HCT116 (cell line): ENCODE data around the gene KIRREL3. TPM values are rescaled to one million over a fixed set of nuclear protein-coding genes. Genes with fewer than 3 reads are reported as not detected.

Experiments
- ATAC-seq: fragments of 200-7000 bp; cut with Tn5 transposase; 2 replicates; pipeline ENCODE4 v1.9.1; 2020; ENCODE audit warnings: mild to moderate bottlenecking, moderate library complexity
- BruUV-seq: library from RNA; stranded (reverse); fragments of 400-500 nt; replicated peaks from 2 replicates; lab custom pipeline; 2021; lab: Mats Ljungman, UMichigan
- CTCF ChIA-PET: fragments of 300-600 bp; sonication (Branson Sonifier 250); formaldehyde crosslinking; loops from one replicate; lab custom pipeline; 2021; ENCODE audit warnings: antibody characterized with exemption; lab: Charles Lee
- POLR2A ChIA-PET: fragments of 300-600, 350-600 bp; sonication (Branson Sonifier 250); formaldehyde crosslinking; loops from one replicate; lab custom pipeline; 2021; ENCODE audit warnings: antibody characterized with exemption; lab: Charles Lee
- RAD21 ChIA-PET, 2 experiments: fragments of 300-600 bp; sonication (Branson Sonifier 250); formaldehyde crosslinking; loops; one replicate each; lab custom pipeline; 2023; ENCODE audit warnings: low total read pairs in 2 of 2; ENCODE audit not compliant: uncharacterized antibody in 2 of 2, unreplicated experiment in 2 of 2, low non-redundant PET in 1 of 2; lab: Charles Lee
- DNase-seq: peaks from one replicate; pipeline ENCODE4 v3.0.0-alpha.2; 2010; ENCODE audit warnings: low read depth, low spot score
- H2AFZ ChIP-seq: fragments of 200-600 bp; shearing (Covaris generic), sonication (generic); 2 replicates; pipeline ENCODE4 v1.6.1; 2017; ENCODE audit warnings: low read depth, mixed run types, mixed read lengths, antibody characterized with exemption, low read length; ENCODE audit not compliant: poor library complexity, severe bottlenecking
- H3K27ac ChIP-seq: 2 replicates; pipeline ENCODE4 v1.5.1; 2012; ENCODE audit warnings: low read depth, low read length
- H3K27me3 ChIP-seq: fragments of 200-600 bp; sonication (generic); 2 replicates; pipeline ENCODE4 v1.6.1; 2016; ENCODE audit warnings: mixed run types, low read length, mixed read lengths; ENCODE audit not compliant: insufficient read depth
- H3K36me3 ChIP-seq, 2 experiments: fragments of 200-500 bp in 1 of 2; fragments of 200-600 bp in 1 of 2; sonication (Bioruptor generic) in 1 of 2; sonication (generic) in 1 of 2; 2 replicates each; pipeline versions ENCODE4 v1.5.1 to v1.6.1; 2014 to 2016; ENCODE audit warnings: low read length in 2 of 2, inconsistent platforms in 1 of 2, mixed read lengths in 1 of 2, mixed run types in 1 of 2; ENCODE audit not compliant: insufficient read depth in 2 of 2, control insufficient read depth in 1 of 2
- H3K4me1 ChIP-seq, 2 experiments: fragments of 200-600 bp in 1 of 2; sonication (generic) in 1 of 2; 2 replicates each; pipeline versions ENCODE4 v1.5.1 to v1.6.1; 2012 to 2017; ENCODE audit warnings: low read length in 2 of 2, inconsistent platforms in 1 of 2, mild to moderate bottlenecking in 1 of 2, mixed read lengths in 1 of 2, mixed run types in 1 of 2, moderate library complexity in 1 of 2; ENCODE audit not compliant: insufficient read depth in 2 of 2, control insufficient read depth in 1 of 2
- H3K4me2 ChIP-seq: fragments of 200-600 bp; sonication (generic); 2 replicates; pipeline ENCODE4 v1.6.1; 2017; ENCODE audit warnings: mixed run types, low read length, mixed read lengths
- H3K4me3 ChIP-seq, 2 experiments: fragments of 200-600 bp in 1 of 2; sonication (generic) in 1 of 2; replicated peaks in 1 of 2; 2 replicates each; pipeline ENCODE4 v1.5.1; 2011 to 2016; ENCODE audit warnings: low read length in 2 of 2, control low read depth in 1 of 2, low read depth in 1 of 2, mild to moderate bottlenecking in 1 of 2, mixed read lengths in 1 of 2, mixed run types in 1 of 2
- H3K79me2 ChIP-seq: fragments of 200-600 bp; sonication (generic); 2 replicates; pipeline ENCODE4 v1.6.1; 2017; ENCODE audit warnings: mild to moderate bottlenecking, mixed run types, low read length, moderate library complexity, mixed read lengths; ENCODE audit not compliant: insufficient read depth
- H3K9ac ChIP-seq: fragments of 200-600 bp; sonication (generic); 2 replicates; pipeline ENCODE4 v1.6.1; 2016; ENCODE audit warnings: low read length, mixed read lengths
- H3K9me2 ChIP-seq: fragments of 200-600 bp; sonication (generic), shearing (Covaris generic); 2 replicates; pipeline ENCODE4 v1.6.1; 2017; ENCODE audit warnings: mixed run types, mild to moderate bottlenecking, moderate library complexity; ENCODE audit not compliant: insufficient read depth
- H3K9me3 ChIP-seq, 2 experiments: fragments of 200-500 bp in 1 of 2; fragments of 200-600 bp in 1 of 2; sonication (Bioruptor generic) in 1 of 2; sonication (generic) in 1 of 2; 2 replicates each; pipeline ENCODE4 v1.6.1; 2014 to 2017; ENCODE audit warnings: low read length in 2 of 2, mixed read lengths in 2 of 2, inconsistent platforms in 1 of 2, low read depth in 1 of 2, mild to moderate bottlenecking in 1 of 2, mixed run types in 1 of 2, moderate library complexity in 1 of 2; ENCODE audit not compliant: control insufficient read depth in 1 of 2, insufficient read depth in 1 of 2
- H4K20me1 ChIP-seq: fragments of 200-600 bp; sonication (generic), shearing (Covaris generic); 2 replicates; pipeline ENCODE4 v1.6.1; 2017; ENCODE audit warnings: mixed run types, mild to moderate bottlenecking, moderate library complexity; ENCODE audit not compliant: insufficient read depth
- ATF3 ChIP-seq: IDR thresholded peaks from 2 replicates; pipeline ENCODE4 v1.6.1; 2012
- CBX3 ChIP-seq: IDR thresholded peaks from 2 replicates; pipeline ENCODE4 v1.6.1; 2012; ENCODE audit warnings: low read depth
- CEBPB ChIP-seq: IDR thresholded peaks from 2 replicates; pipeline ENCODE4 v1.6.1; 2012; ENCODE audit warnings: low read depth
- CTCF ChIP-seq, 3 experiments: fragments of 200-600 bp in 1 of 3; sonication (generic) in 1 of 3; IDR thresholded peaks in 2 of 3; conservative IDR thresholded peaks in 1 of 3; 2 replicates each; pipeline ENCODE4 v1.5.1; 2012 to 2017; ENCODE audit warnings: low read depth in 2 of 3, low read length in 2 of 3, antibody characterized with exemption in 1 of 3, borderline replicate concordance in 1 of 3, control low read depth in 1 of 3, mild to moderate bottlenecking in 1 of 3, mixed read lengths in 1 of 3, mixed run types in 1 of 3, moderate library complexity in 1 of 3; ENCODE audit not compliant: insufficient read depth in 1 of 3
- EGR1 ChIP-seq: IDR thresholded peaks from 2 replicates; pipeline ENCODE4 v1.6.1; 2012; ENCODE audit warnings: low read depth
- ELF1 ChIP-seq: IDR thresholded peaks from 2 replicates; pipeline ENCODE4 v1.6.1; 2012; ENCODE audit warnings: low read depth, borderline replicate concordance
- EZH2 ChIP-seq: fragments of 200-600 bp; sonication (generic); IDR thresholded peaks from 2 replicates; pipeline ENCODE4 v1.6.1; 2017; ENCODE audit warnings: antibody characterized with exemption, mixed run types
- EZH2phosphoT487 ChIP-seq: fragments of 200-600 bp; IDR thresholded peaks from 2 replicates; pipeline ENCODE4 v1.6.1; 2018; ENCODE audit warnings: antibody characterized with exemption, borderline replicate concordance
- FOSL1 ChIP-seq: IDR thresholded peaks from 2 replicates; pipeline ENCODE4 v1.6.1; 2012; ENCODE audit warnings: low read depth
- JUND ChIP-seq: IDR thresholded peaks from 2 replicates; pipeline ENCODE4 v1.6.1; 2012
- MAX ChIP-seq: IDR thresholded peaks from 2 replicates; pipeline ENCODE4 v1.6.1; 2012
- POLR2A ChIP-seq: IDR thresholded peaks from 2 replicates; pipeline ENCODE4 v1.7.0; 2011; ENCODE audit warnings: borderline replicate concordance; ENCODE audit not compliant: insufficient read depth, insufficient read length; ENCODE audit errors: extremely low read depth
- POLR2AphosphoS5 ChIP-seq: IDR thresholded peaks from 2 replicates; pipeline ENCODE4 v1.6.1; 2011; ENCODE audit warnings: mild to moderate bottlenecking, low read depth, low read length, moderate library complexity
- RAD21 ChIP-seq: IDR thresholded peaks from 2 replicates; pipeline ENCODE4 v1.6.1; 2012; ENCODE audit warnings: low read depth, mild to moderate bottlenecking
- REST ChIP-seq: IDR thresholded peaks from 2 replicates; pipeline ENCODE4 v1.6.1; 2012; ENCODE audit warnings: low read depth
- SIN3A ChIP-seq: IDR thresholded peaks from 2 replicates; pipeline ENCODE4 v1.6.1; 2012; ENCODE audit warnings: low read depth
- SRF ChIP-seq: IDR thresholded peaks from 2 replicates; pipeline ENCODE4 v1.6.1; 2012; ENCODE audit warnings: low read depth
- ZBTB33 ChIP-seq: IDR thresholded peaks from 2 replicates; pipeline ENCODE4 v1.6.1; 2011; ENCODE audit warnings: mild to moderate bottlenecking, low read length, moderate library complexity; ENCODE audit not compliant: insufficient replicate concordance; ENCODE audit errors: extremely low read depth
- ZFX ChIP-seq: fragments of 450-650 bp; IDR thresholded peaks from 2 replicates; pipeline ENCODE4 v1.6.1; 2017
- ZNF274 ChIP-seq: fragments of 200-500 bp; sonication (Bioruptor generic); IDR thresholded peaks from 2 replicates; pipeline ENCODE4 v1.6.1; 2014; ENCODE audit warnings: mild to moderate bottlenecking, low read depth, low read length, inconsistent platforms
- intact Hi-C: fragments of 100-400 bp; cut with micrococcal nuclease; formaldehyde crosslinking; loops from 2 replicates; pipeline ENCODE4 v1.10.0; 2022
- total RNA-seq: library from RNA; stranded (reverse); gene quantifications from one replicate; pipeline ENCODE4 v1.2.1, GENCODE V29; 2021; ENCODE audit not compliant: unreplicated experiment

KIRREL3 gene
- total RNA-seq, 1 experiment from 2014 or later, result not detected

- ATAC-seq (no peak), DNase-seq (no peak)
- Histone ChIP-seq H3K9me3 (no peaks in the 10 kb centered on the region), H3K9me2 (no peaks in the 10 kb centered on the region), H3K4me3 (no peak overlapping the region), H2AFZ (no peak overlapping the region), H3K9ac (no peak overlapping the region), H3K79me2 (no peaks in the 10 kb centered on the region), H3K27me3 (peaks cover 6% of the 10 kb centered on the region), H3K27ac (no peak overlapping the region), H3K4me1 (no peaks in the 10 kb centered on the region), H3K36me3 (no peaks in the 10 kb centered on the region), H4K20me1 (no peaks in the 10 kb centered on the region), H3K4me2 (no peak overlapping the region)
- intact Hi-C loops, result no loop called here
- ChIA-PET RAD21 (no interaction called here), CTCF (no interaction called here), POLR2A (no interaction called here)
- no TSS peak for BruUV-seq
- TF ChIP-seq ATF3 (no peak), EZH2phosphoT487 (no peak), EZH2 (no peak), FOSL1 (no peak), CBX3 (no peak), MAX (no peak), ZBTB33 (no peak), ZNF274 (no peak), POLR2A (no peak), SRF (no peak), ELF1 (no peak), SIN3A (no peak), CTCF (IDR thresholded peaks at IDR 0.05 in 2 of 3, conservative IDR thresholded peaks at IDR 0.05 in 1 of 3; ENCODE audit: borderline replicate concordance in 1 of 3, insufficient read depth in 1 of 3, low read depth in 2 of 3, low read length in 2 of 3) (no peak), JUND (no peak), ZFX (no peak), REST (no peak), RAD21 (no peak), CEBPB (no peak), POLR2AphosphoS5 (no peak), EGR1 (no peak)
These were observed 135.6 kb downstream of the KIRREL3 start for GRCh38 chr11:126864934-126865333.
